ENCODE measurements around the gene C2orf72. TPM values are rescaled to one million over a fixed set of nuclear protein-coding genes. Genes with fewer than 3 reads are reported as not detected.

Gene C2orf72
- polyA plus RNA-seq, 1 experiment, result not detected

DNA sequence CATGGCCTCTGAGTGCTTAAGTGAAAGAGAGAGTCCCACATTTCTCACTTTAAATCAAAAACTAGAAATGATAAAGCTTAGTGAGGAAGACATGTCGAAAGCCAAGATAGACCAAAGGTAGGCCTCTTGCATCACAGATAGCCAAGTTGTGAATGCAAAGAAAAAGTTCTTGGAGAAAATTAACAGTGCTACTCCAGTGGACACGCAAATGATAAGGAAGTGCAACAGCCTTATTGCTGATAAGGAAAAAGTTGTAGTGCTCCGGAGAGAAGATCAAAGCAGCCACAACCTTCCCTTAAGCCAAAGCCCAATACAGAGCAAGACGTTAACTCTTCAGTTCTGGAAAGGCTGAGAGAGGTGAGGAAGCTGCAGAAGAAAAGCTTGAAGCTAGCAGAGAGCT lies 51.4 kb downstream of the C2orf72 start:
- no peak for DNase-seq (ENCODE audit: low read depth, low spot score)
- no peaks in the 10 kb centered on the region for H3K9me3 ChIP-seq (ENCODE audit: control insufficient read depth, insufficient read depth, low read length)
- H3K4me3 ChIP-seq (ENCODE audit: low read depth, low read length), result no peak overlapping the region
- TF ChIP-seq, protein P1, sequence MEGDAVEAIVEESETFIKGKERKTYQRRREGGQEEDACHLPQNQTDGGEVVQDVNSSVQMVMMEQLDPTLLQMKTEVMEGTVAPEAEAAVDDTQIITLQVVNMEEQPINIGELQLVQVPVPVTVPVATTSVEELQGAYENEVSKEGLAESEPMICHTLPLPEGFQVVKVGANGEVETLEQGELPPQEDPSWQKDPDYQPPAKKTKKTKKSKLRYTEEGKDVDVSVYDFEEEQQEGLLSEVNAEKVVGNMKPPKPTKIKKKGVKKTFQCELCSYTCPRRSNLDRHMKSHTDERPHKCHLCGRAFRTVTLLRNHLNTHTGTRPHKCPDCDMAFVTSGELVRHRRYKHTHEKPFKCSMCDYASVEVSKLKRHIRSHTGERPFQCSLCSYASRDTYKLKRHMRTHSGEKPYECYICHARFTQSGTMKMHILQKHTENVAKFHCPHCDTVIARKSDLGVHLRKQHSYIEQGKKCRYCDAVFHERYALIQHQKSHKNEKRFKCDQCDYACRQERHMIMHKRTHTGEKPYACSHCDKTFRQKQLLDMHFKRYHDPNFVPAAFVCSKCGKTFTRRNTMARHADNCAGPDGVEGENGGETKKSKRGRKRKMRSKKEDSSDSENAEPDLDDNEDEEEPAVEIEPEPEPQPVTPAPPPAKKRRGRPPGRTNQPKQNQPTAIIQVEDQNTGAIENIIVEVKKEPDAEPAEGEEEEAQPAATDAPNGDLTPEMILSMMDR (IDR thresholded peaks at IDR 0.05; ENCODE audit: low read depth, low read length), result no peak
- H3K27me3 ChIP-seq (ENCODE audit: control insufficient read depth, insufficient read depth, low read length), result no peaks in the 10 kb centered on the region
- ChIA-PET POLR2A (no interaction called here), CTCF (interaction anchor here (0.6 to 1.4 kb wide), 4 partner anchors 15 to 208 kb away, joined by 3 to 4 read pairs (median 3); no protein-coding TSS in a partner anchor)
- H3K27ac ChIP-seq (ENCODE audit: low read depth, low read length), result no peak overlapping the region

- ChIA-PET CTCF (interaction anchor here (3.0 kb wide), 1 partner anchor 10 kb away, joined by 11 read pairs; no protein-coding TSS in a partner anchor), POLR2A (no interaction called here)
Observed at GRCh38 chr2:231093933-231094332, 56.6 kb downstream of the C2orf72 start.

GRCh38 chr2:231094736-231095346 lies 57.5 kb downstream of the C2orf72 start:
- TF ChIP-seq, protein P1 (IDR thresholded peaks at IDR 0.05; ENCODE audit: low read depth, low read length), result no peak
- CTCF ChIA-PET, result interaction anchor here (0.6 to 3.0 kb wide), 4 partner anchors 9 to 358 kb away, joined by 3 to 11 read pairs (median 4); no protein-coding TSS in a partner anchor
- POLR2A ChIA-PET, result no interaction called here
- Histone ChIP-seq H3K9me3 (ENCODE audit: control insufficient read depth, insufficient read depth, low read length) (peaks cover 11% of the 10 kb centered on the region), H3K4me3 (ENCODE audit: low read depth, low read length) (no peak overlapping the region), H3K27ac (ENCODE audit: low read depth, low read length) (no peak overlapping the region), H3K27me3 (ENCODE audit: control insufficient read depth, insufficient read depth, low read length) (no peaks in the 10 kb centered on the region)
- no peak for DNase-seq (ENCODE audit: low read depth, low spot score)

More at GRCh38 chr2:231093933-231094332, 56.6 kb downstream of the C2orf72 start:
- TF ChIP-seq, protein P1 (IDR thresholded peaks at IDR 0.05; ENCODE audit: low read depth, low read length), result no peak
- peaks cover 4% of the 10 kb centered on the region for H3K9me3 ChIP-seq (ENCODE audit: control insufficient read depth, insufficient read depth, low read length)
- no peaks in the 10 kb centered on the region for H3K27me3 ChIP-seq (ENCODE audit: control insufficient read depth, insufficient read depth, low read length)
- no peak overlapping the region for H3K4me3 ChIP-seq (ENCODE audit: low read depth, low read length)
- DNase-seq (ENCODE audit: low read depth, low spot score), result no peak
- H3K27ac ChIP-seq (ENCODE audit: low read depth, low read length), result no peak overlapping the region

Other genes with a start within 250 kb of the C2orf72 start
- gene ITM2C, start 172.6 kb upstream of the C2orf72 start, polyA plus RNA-seq (2011; rRNA removed), result 371 and 551 TPM in 2 replicates
- not detected in 2 replicates for gene GPR55, start 112.3 kb upstream of the C2orf72 start, polyA plus RNA-seq (2011; rRNA removed)
- gene SPATA3, start 41.4 kb upstream of the C2orf72 start, polyA plus RNA-seq (2011; rRNA removed), result not detected in 2 replicates
- gene PSMD1, start 19.3 kb downstream of the C2orf72 start, polyA plus RNA-seq (2011; rRNA removed), result 203 and 211 TPM in 2 replicates
- 1.2 TPM in 2 replicates for gene HTR2B, start 87.5 kb downstream of the C2orf72 start, polyA plus RNA-seq (2011; rRNA removed)
- gene ARMC9, start 161.1 kb downstream of the C2orf72 start, polyA plus RNA-seq (2011; rRNA removed), result 49.4 and 51.2 TPM in 2 replicates

All from AG04450 (cell line).